Activated CD4-positive, CD25-positive, alpha-beta regulatory T cell (primary cell): ENCODE results near the gene EEF1AKMT4.
A peak's percentile ranks its signal among the peaks of the same experiment; 100 is the strongest.
"Not testable (repeated sequence)": the region's sequence is repeated elsewhere in the genome, so short reads cannot be mapped to it uniquely, and the experiment has no call there.

Experiments used
- DNase-seq, 4 experiments: peaks; one replicate each; lab custom pipeline; 2025; lab: John Stamatoyannopoulos, UW

Gene EEF1AKMT4

GRCh38 chr3:184259878-184260723, 10.6 kb downstream of the EEF1AKMT4 start:
- no peak for DNase-seq

DNA sequence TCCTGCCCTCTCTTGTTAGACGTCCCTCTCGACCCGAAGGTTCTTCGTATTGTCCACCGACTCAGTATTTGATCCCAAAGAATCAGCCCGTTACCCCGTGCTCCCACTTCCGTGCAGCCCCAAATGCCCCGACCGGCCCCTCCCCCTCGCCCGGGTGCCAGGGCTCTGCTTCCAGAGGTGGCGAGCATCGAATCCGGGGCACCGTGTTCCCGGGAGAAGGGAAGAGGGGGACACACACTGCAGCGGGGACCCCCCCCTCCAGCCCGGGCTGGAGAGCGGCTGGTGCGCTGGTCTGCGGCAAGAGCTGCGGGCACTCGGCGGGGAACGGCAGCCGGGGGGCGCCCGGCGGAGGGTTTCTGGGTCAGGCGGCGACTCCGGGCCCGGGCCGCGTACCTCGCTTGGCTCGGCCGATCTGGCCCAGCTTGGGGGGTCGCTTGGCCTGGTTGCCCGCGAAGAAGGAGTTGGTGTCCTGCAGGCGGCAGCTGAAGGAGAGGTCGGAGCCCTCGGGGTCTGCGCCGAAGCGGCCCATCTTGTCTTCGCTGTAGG, 11.3 kb downstream of the EEF1AKMT4 start:
- DNase-seq = no peak

DNA sequence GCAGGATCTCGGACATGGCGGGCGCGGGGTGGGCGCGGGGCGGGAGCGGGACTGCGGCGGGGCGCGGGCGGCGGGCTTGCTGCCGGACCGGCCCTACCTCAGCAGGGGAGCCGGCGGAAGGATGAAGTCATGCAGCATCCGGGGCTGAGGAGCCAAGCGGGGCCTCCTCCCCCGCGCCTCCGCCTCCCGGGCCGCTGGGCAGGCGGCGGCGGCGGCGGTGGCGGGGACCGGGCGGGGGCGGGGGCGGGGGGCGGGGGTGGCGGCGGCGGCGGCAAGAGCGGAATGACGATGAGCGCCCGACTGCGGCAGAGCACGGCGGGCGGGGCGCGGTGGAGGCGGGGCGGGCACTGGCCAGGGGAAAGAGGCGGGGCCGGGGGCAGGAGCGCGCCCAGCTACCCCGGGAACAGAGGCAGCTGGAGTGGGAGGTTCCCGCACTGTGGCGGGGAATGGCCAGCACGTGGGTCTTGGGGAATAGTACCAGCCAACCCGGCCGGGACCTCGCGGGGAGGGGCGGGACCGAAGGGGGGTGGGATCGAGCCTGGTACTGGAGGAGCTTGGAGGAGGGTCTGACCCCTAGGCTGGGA, 11.9 kb downstream of the EEF1AKMT4 start, which contains the start of gene CAMK2N2:
CAMK2N2 (minus strand) TSS at position 284 of the 584 bp plus-strand sequence; CDS start at position 16, 268 bp downstream.
- peak in 2 of 4 experiments; percentile 14 to 16 for DNase-seq

- DNase-seq = no peak
Measured at GRCh38 chr3:184261854-184262763, 12.6 kb downstream of the EEF1AKMT4 start.

- no peak for DNase-seq
Measured at GRCh38 chr3:184262764-184263179, 13.3 kb downstream of the EEF1AKMT4 start.

DNA sequence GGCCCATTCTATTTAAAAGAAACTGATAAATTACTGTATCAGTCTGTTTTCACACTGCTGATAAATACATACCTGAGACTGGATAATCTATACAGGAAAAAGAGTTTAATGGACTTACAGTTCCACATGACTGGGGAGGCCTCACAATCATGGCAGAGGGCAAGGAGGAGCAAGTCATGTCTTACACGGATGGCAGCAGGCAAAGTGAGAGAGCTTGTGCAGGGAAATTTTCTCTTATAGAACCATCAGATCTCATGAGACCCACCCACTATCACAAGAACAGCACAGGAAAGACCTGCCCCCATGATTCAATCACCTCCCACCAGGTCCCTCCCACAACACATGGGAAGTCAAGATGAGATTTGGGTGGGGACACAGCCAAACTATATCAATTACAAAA, 17.8 kb downstream of the EEF1AKMT4 start:
- DNase-seq = not testable (repeated sequence)

- DNase-seq = no peak
Measured at GRCh38 chr3:184272269-184272668, 22.8 kb downstream of the EEF1AKMT4 start.

DNA sequence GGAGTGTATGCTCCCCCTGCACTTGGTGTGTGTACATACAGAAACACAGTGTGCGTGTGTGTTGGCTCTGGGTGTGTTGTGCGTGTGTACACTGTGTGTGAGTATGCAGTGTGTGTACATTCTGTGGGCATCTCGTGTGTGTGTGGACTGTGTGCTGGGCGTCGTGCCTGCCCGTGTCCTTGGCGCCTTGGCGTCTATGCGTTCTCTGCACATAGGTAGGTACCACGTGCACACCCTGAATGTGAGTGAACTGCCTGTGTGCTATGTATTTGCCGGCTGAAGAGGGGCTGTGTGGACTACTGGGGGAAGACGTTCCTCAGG, 25.9 kb downstream of the EEF1AKMT4 start:
- DNase-seq = no peak

GRCh38 chr3:184275961-184276910, 26.8 kb downstream of the EEF1AKMT4 start, which contains the start of gene ECE2:
Gene ECE2 (plus strand): TSS chr3:184276022. CDS start chr3:184276154, 132 bp downstream.
- DNase-seq = no peak

- no peak for DNase-seq
Measured at GRCh38 chr3:184277366-184277765, 27.9 kb downstream of the EEF1AKMT4 start.

DNA sequence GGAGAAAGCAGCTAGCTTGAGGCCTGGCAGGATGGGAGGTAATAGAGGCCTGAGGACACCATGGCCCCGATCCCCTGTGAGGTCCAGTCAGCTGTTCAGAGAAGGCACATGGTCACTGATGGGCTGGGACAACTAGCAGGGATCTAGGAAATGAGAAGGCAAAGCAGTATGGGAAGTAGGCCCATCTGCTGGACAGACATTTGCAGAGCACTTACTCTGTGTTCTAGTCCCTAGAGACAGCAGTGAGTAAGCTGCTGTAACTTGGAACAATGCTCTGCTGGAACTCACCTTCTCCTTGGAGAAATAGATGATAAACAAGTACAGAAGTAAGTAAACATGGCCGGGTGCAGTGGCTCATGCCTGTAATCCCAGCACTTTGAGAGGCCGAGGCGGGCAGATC, 33.5 kb downstream of the EEF1AKMT4 start:
- no peak for DNase-seq

DNA sequence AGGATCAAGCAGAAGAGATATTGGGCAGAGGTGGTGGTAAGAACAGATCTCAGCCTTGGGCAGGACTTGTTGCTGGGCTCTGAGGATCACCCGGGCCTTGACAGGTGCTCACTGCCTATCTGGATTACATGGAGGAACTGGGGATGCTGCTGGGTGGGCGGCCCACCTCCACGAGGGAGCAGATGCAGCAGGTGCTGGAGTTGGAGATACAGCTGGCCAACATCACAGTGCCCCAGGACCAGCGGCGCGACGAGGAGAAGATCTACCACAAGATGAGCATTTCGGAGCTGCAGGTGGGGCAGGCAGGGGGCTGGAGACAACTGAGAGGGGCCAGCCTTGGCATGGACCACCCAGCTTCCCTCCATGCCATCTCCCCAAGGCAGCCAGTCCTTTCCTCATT, 34.2 kb downstream of the EEF1AKMT4 start:
- DNase-seq = no peak

DNA sequence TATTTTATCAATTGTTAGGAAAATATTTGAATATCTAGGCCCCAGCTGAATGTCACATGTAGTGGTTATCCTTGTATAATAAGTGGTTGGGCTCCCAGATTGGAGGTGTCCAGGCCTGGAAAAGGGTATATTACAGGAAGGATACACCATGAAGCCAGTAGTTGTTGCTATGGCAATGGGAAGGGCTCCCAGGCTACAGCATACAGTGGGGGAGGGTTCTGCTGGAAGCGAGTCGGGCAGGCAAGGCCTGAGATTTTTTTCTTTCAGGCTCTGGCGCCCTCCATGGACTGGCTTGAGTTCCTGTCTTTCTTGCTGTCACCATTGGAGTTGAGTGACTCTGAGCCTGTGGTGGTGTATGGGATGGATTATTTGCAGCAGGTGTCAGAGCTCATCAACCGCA, 35.2 kb downstream of the EEF1AKMT4 start:
- no peak for DNase-seq

- peak; percentile 19 to 59 (median 30) for DNase-seq
Measured at GRCh38 chr3:184289426-184289938, 40.0 kb downstream of the EEF1AKMT4 start.

GRCh38 chr3:184290331-184290730, 40.9 kb downstream of the EEF1AKMT4 start:
- DNase-seq = no peak

- DNase-seq = no peak
Measured at GRCh38 chr3:184291044-184291737, 41.7 kb downstream of the EEF1AKMT4 start.

DNA sequence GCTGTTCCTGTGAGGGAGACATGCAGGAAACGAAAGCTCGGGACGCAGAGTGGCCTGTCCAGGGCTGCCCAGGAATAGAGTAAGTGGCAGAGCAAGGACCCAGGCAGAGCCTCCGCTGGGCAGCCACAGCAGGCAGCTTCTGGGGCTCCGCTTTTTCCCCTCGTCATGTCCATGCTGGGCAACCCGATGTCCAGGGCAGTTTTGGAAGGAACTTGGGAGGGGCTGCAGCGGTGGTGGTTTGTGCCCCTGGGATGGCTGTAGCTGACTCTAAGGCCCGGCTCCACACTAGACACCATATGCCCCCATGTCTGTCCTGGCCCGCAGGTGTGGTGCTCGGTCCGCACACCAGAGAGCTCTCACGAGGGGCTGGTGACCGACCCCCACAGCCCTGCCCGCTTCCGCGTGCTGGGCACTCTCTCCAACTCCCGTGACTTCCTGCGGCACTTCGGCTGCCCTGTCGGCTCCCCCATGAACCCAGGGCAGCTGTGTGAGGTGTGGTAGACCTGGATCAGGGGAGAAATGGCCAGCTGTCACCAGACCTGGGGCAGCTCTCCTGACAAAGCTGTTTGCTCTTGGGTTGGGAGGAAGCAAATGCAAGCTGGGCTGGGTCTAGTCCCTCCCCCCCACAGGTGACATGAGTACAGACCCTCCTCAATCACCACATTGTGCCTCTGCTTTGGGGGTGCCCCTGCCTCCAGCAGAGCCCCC, 42.4 kb downstream of the EEF1AKMT4 start:
- no peak for DNase-seq

DNA sequence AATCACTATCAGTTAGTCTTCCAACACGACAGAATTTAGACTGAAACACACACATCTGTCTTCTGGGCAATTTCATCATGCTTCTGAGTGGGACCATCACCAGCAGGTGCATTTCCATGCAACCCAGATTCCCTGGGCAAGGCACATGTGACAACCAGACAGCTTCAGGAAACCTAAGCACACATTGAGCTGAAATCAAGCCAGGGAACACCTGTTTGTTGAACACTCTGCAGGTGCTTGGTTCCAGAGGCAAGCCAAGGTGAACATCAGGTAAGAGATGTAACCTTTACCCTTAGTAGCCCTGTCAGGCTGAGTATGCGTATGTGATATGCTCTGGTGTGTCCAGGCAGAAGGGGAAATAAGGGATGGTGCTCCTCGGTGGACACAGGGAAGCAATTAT, 46.3 kb downstream of the EEF1AKMT4 start:
- no peak for DNase-seq

GRCh38 chr3:184296616-184297015, 47.1 kb downstream of the EEF1AKMT4 start:
- no peak for DNase-seq
